Liver (tissue), 3 donors: Measurements from ENCODE around the gene PLCB1.

Experiments used
- CTCF ChIP-seq: fragments of 150-350 bp; IDR thresholded peaks from 2 replicates; pipeline ENCODE4 v1.5.1; 2017; ENCODE audit warnings: improper control_type of control experiment, low read depth, low read length; ENCODE audit not compliant: missing input control
- EGR1 ChIP-seq, 2 donors: IDR thresholded peaks; 2 replicates each; pipeline ENCODE4 v1.6.1; 2016 to 2018; ENCODE audit warnings: antibody characterized with exemption in 2 of 2, low read depth in 2 of 2
- FOXA1 ChIP-seq: IDR thresholded peaks from 2 replicates; pipeline ENCODE4 v1.6.1; 2016; ENCODE audit warnings: antibody characterized with exemption
- HNF4A ChIP-seq, 2 donors: conservative IDR thresholded peaks; 2 replicates each; pipeline ENCODE4 v1.6.1; 2016; ENCODE audit warnings: antibody characterized with exemption in 2 of 2, mild to moderate bottlenecking in 2 of 2
- JUND ChIP-seq, 2 donors: IDR thresholded peaks; 2 replicates each; pipeline ENCODE4 v1.6.1; 2016; ENCODE audit warnings: antibody characterized with exemption in 2 of 2
- MAX ChIP-seq: IDR thresholded peaks from 2 replicates; pipeline ENCODE4 v1.6.1; 2016; ENCODE audit warnings: antibody characterized with exemption
- RAD21 ChIP-seq, 2 donors: IDR thresholded peaks; 2 replicates each; pipeline ENCODE4 v1.6.1; 2016; ENCODE audit warnings: antibody characterized with exemption in 2 of 2, mild to moderate bottlenecking in 2 of 2
- REST ChIP-seq: IDR thresholded peaks from 2 replicates; pipeline ENCODE4 v1.6.1; 2016; ENCODE audit warnings: antibody characterized with exemption, mild to moderate bottlenecking
- RXRA ChIP-seq, 2 donors: IDR thresholded peaks; 2 replicates each; pipeline ENCODE4 v1.6.1; 2017 to 2018; ENCODE audit warnings: antibody characterized with exemption in 2 of 2, mild to moderate bottlenecking in 1 of 2
- SP1 ChIP-seq: IDR thresholded peaks from 2 replicates; pipeline ENCODE4 v1.6.1; 2018; ENCODE audit warnings: antibody characterized with exemption, mild to moderate bottlenecking
- donor health status: healthy.
- donor health status: healthy.

- TF ChIP-seq RAD21 (IDR thresholded peaks at IDR 0.05) = no peak
- TF ChIP-seq CTCF = no peak
- TF ChIP-seq RXRA (IDR thresholded peaks at IDR 0.05) = no peak
- no peak for TF ChIP-seq REST
- TF ChIP-seq SP1 = no peak
- TF ChIP-seq JUND (IDR thresholded peaks at IDR 0.05) = no peak
- TF ChIP-seq MAX = no peak
- TF ChIP-seq FOXA1 = no peak
- TF ChIP-seq HNF4A (conservative IDR thresholded peaks at IDR 0.05) = no peak
- TF ChIP-seq EGR1 (IDR thresholded peaks at IDR 0.05; ENCODE audit: low read depth in 2 of 2) = no peak
These were observed 457.9 kb downstream of the PLCB1 start for GRCh38 chr20:8589956-8590355.
